HFFc6 (cell line): ENCODE data around the gene PDZD8. TPM values are rescaled to one million over a fixed set of nuclear protein-coding genes. Genes with fewer than 3 reads are reported as not detected.

Source experiments
- DNase-seq: peaks from one replicate; pipeline ENCODE4 v3.0.0-alpha.2; 2018
- H3K27ac Mint-ChIP-seq: 2 replicates; pipeline ENCODE4 v1.8.0; 2020; ENCODE audit warnings: mild to moderate bottlenecking, mixed read lengths
- H3K27me3 Mint-ChIP-seq: 2 replicates; pipeline ENCODE4 v1.8.0; 2021; ENCODE audit warnings: mild to moderate bottlenecking, moderate library complexity, mixed read lengths; ENCODE audit not compliant: insufficient read depth
- H3K36me3 Mint-ChIP-seq: 2 replicates; pipeline ENCODE4 v1.8.0; 2021; ENCODE audit warnings: low read depth, mixed read lengths
- H3K4me1 Mint-ChIP-seq: 2 replicates; pipeline ENCODE4 v1.8.0; 2020; ENCODE audit warnings: low read depth, mixed read lengths
- H3K4me3 Mint-ChIP-seq: 2 replicates; pipeline ENCODE4 v1.8.0; 2020; ENCODE audit warnings: mild to moderate bottlenecking, moderate library complexity, mixed read lengths
- H3K9me3 Mint-ChIP-seq: 2 replicates; pipeline ENCODE4 v1.8.0; 2020; ENCODE audit warnings: mild to moderate bottlenecking, mixed read lengths
- CTCF ChIP-seq: fragments of 200-600 bp; sonication (generic); IDR thresholded peaks from 2 replicates; pipeline ENCODE4 v1.5.0; 2021; ENCODE audit warnings: antibody characterized with exemption, mild to moderate bottlenecking
- total RNA-seq, 6 experiments: library from RNA; stranded (reverse); fragmentation: NEBNext Ultra II Directional; extraction: Animal tissue kit (Norgen Biotek cat#: 25700); gene quantifications; 2 replicates in 1 of 6; 3 replicates in 5 of 6; pipeline ENCODE4 v1.2.3, GENCODE V29; 2021

Gene PDZD8
- total RNA-seq, 6 experiments from 2014 or later: 29.9 to 32.5 (median 31.5) TPM

DNA sequence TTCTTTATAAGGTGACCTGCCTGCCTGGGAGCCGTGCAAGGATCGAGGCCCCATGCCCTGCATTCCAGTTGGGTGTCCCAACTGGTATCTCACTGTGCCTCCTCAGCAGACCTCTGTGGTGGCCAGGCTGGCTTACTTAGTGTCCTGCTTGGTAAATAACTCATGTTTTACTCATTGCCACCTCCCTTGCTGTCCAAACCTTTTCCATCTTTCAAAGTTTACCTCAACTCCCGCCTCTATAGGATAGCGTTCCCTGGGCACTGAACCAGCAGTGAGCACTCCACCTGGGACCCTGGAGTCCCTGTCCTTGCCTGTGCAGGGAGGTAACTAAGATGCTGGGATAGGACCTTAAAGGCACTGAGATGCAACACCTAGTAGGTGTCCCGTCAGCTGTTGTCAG, 100.7 kb downstream of the PDZD8 start:
- Mint-ChIP-seq H3K27ac (no peak overlapping the region), H3K27me3 (no peaks in the 10 kb centered on the region), H3K4me1 (peaks cover 10% of the 10 kb centered on the region), H3K9me3 (no peaks in the 10 kb centered on the region), H3K36me3 (no peaks in the 10 kb centered on the region), H3K4me3 (no peak overlapping the region)
- DNase-seq: no peak
- TF ChIP-seq CTCF: no peak

DNA sequence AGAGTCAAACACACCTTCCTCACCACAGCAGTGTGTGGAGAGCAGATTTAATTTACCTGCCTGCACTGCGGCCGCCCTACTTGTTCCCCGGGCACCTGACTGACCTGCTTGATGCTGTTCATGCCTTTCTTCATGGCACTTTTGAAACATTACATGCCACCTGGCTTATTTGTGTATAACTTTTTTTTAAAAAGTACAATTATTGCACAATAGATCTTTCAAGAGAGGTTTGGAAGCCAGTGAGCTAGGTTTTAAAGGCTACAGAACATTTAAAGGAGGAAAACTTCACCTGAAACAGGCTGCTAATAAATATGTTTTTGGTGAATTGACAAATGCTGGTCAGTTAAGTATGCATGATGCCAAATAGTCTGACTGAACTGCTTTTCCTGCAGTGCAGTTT, 101.3 kb downstream of the PDZD8 start:
- H3K27ac Mint-ChIP-seq: no peak overlapping the region

DNA sequence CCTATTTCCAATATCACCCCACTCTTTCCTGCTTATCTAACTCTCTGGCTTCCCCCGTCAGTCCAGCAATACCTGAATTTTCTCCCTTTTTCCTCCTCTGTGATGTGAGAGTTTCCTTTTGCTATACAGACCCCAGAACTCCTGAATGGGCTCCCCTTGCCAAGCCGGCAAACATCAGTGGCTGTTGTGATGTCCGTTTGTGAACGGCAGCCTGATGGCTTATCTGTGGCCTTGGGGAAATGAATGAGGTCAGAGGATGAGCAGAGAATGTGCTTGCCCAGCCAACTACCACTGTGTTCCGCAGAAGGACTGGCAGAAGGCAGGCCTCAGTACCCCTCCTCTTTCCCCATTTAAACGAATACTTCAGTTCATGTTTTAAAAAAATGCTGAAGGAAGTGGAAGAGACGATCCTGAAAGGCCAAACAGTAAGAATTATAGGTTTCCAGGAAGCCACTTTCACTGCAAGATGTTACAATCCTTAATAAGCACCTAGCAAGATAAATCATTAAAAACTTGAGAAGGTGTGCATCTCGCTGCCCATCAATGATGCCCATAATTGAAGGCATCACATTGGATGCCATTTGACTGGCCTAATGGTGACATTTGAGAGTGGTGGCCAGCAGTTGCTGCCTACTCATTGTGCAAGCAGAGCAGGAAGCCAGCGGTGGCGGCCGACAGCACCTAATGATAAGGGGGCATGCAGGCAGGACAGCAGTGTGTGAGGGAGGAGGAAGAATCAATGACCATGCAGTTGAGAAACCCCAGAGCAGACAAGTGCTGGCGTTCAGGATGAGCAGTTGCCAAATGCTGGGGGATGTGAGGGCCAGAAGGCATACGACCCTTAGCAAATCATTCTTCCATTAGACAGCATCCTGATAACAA, 102.8 kb downstream of the PDZD8 start:
- H3K4me3 Mint-ChIP-seq: no peak overlapping the region
- H3K4me1 Mint-ChIP-seq: peaks cover 10% of the 10 kb centered on the region
- no peak for DNase-seq
- no peak overlapping the region for H3K27ac Mint-ChIP-seq
- no peaks in the 10 kb centered on the region for H3K36me3 Mint-ChIP-seq
- no peaks in the 10 kb centered on the region for H3K9me3 Mint-ChIP-seq
- no peak for TF ChIP-seq CTCF
- H3K27me3 Mint-ChIP-seq: peaks cover 2% of the 10 kb centered on the region

More for the DNA sequence above, 101.3 kb downstream of the PDZD8 start:
- no peak for DNase-seq
- Mint-ChIP-seq H3K4me3 (no peak overlapping the region), H3K4me1 (peaks cover 10% of the 10 kb centered on the region), H3K27me3 (no peaks in the 10 kb centered on the region), H3K9me3 (no peaks in the 10 kb centered on the region), H3K36me3 (no peaks in the 10 kb centered on the region)
- TF ChIP-seq CTCF: no peak

- no peak overlapping the region for H3K4me3 Mint-ChIP-seq
- DNase-seq: peak; percentile 7
Measured at GRCh38 chr10:117271427-117271826, 103.8 kb downstream of the PDZD8 start.

DNA sequence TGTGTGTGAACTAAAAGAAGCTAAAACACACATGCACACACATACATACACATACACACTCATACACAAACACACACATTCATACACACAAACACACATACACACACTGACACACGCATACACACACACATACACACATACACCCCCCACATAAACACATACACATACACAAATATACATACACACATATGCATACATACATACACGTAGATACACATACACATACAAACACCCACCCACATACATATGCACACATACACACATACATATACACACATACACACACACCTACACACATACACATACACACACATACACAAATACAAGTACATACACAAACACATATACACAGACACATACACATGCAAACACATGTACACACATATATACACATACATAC, 106.3 kb downstream of the PDZD8 start:
- no peaks in the 10 kb centered on the region for H3K9me3 Mint-ChIP-seq
- peaks cover 10% of the 10 kb centered on the region for H3K4me1 Mint-ChIP-seq
- DNase-seq: no peak
- H3K36me3 Mint-ChIP-seq: no peaks in the 10 kb centered on the region
- no peak overlapping the region for H3K27ac Mint-ChIP-seq
- H3K4me3 Mint-ChIP-seq: no peak overlapping the region
- TF ChIP-seq CTCF: no peak
- H3K27me3 Mint-ChIP-seq: peaks cover 2% of the 10 kb centered on the region

More at GRCh38 chr10:117271427-117271826, 103.8 kb downstream of the PDZD8 start:
- H3K27ac Mint-ChIP-seq: no peak overlapping the region
- H3K27me3 Mint-ChIP-seq: peaks cover 2% of the 10 kb centered on the region
- peaks cover 10% of the 10 kb centered on the region for H3K4me1 Mint-ChIP-seq
- H3K36me3 Mint-ChIP-seq: no peaks in the 10 kb centered on the region
- no peak for TF ChIP-seq CTCF
- no peaks in the 10 kb centered on the region for H3K9me3 Mint-ChIP-seq
